Bronchial epithelial cell (primary cell): Measurements from ENCODE around the gene IFRD1. TPM values are rescaled to one million over a fixed set of nuclear protein-coding genes. Genes with fewer than 3 reads are reported as not detected.

Experiments used
- DNase-seq: peaks from one replicate; pipeline ENCODE4 v3.0.0-alpha.2; 2010; ENCODE audit warnings: low read depth
- FAIRE-seq: peaks from 2 replicates; lab custom pipeline; 2011; peaks lifted over from hg19 to GRCh38; lab: Jason Lieb, UNC
- H3K27me3 ChIP-seq: 2 replicates; pipeline ENCODE4 v1.5.1; 2011; ENCODE audit warnings: low read length; ENCODE audit not compliant: control insufficient read depth, insufficient read depth
- H3K36me3 ChIP-seq: 2 replicates; pipeline ENCODE4 v1.5.1; 2011; ENCODE audit warnings: low read length; ENCODE audit not compliant: control insufficient read depth, insufficient read depth
- H3K4me3 ChIP-seq: 2 replicates; pipeline ENCODE4 v1.5.1; 2011; ENCODE audit warnings: mild to moderate bottlenecking, low read depth, low read length, control low read depth
- total RNA-seq: library from RNA; depleted of rRNA; stranded (reverse); fragments of >200 nt; gene quantifications from 2 replicates; pipeline ENCODE4 v1.2.1, GENCODE V29; 2014
- TF ChIP-seq, protein P1 (sequence below): IDR thresholded peaks from 2 replicates; pipeline ENCODE4 v1.5.1; 2011; ENCODE audit warnings: mild to moderate bottlenecking, moderate library complexity, low read length, control low read depth, inconsistent platforms; ENCODE audit not compliant: insufficient read depth, severe bottlenecking

IFRD1 gene
- total RNA-seq, 1 donor from 2014 or later = 92.1 TPM

DNA sequence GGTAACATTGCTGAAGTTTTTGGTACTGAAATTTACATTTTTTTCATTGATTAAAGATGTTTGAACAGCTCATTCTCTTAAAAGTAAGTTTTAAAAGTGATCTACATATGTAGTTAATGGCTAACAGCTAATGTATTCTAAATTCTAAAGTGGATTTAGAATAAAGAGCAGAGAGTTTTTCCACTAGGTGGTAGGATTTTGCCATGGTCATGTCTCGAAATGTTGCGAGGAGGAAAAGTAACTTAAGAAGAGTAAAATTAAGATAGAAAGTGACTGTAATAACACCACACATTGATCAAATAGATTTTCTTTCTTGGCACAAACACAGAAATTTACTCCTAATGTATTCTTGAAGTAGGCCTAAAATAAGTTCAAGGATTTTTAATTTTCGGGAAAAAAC, 50.4 kb downstream of the IFRD1 start:
- DNase-seq = no peak
- Histone ChIP-seq H3K36me3 (no peaks in the 10 kb centered on the region), H3K27me3 (no peaks in the 10 kb centered on the region), H3K4me3 (no peak overlapping the region)
- TF ChIP-seq, protein P1, sequence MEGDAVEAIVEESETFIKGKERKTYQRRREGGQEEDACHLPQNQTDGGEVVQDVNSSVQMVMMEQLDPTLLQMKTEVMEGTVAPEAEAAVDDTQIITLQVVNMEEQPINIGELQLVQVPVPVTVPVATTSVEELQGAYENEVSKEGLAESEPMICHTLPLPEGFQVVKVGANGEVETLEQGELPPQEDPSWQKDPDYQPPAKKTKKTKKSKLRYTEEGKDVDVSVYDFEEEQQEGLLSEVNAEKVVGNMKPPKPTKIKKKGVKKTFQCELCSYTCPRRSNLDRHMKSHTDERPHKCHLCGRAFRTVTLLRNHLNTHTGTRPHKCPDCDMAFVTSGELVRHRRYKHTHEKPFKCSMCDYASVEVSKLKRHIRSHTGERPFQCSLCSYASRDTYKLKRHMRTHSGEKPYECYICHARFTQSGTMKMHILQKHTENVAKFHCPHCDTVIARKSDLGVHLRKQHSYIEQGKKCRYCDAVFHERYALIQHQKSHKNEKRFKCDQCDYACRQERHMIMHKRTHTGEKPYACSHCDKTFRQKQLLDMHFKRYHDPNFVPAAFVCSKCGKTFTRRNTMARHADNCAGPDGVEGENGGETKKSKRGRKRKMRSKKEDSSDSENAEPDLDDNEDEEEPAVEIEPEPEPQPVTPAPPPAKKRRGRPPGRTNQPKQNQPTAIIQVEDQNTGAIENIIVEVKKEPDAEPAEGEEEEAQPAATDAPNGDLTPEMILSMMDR = no peak
- no peak for FAIRE-seq

DNA sequence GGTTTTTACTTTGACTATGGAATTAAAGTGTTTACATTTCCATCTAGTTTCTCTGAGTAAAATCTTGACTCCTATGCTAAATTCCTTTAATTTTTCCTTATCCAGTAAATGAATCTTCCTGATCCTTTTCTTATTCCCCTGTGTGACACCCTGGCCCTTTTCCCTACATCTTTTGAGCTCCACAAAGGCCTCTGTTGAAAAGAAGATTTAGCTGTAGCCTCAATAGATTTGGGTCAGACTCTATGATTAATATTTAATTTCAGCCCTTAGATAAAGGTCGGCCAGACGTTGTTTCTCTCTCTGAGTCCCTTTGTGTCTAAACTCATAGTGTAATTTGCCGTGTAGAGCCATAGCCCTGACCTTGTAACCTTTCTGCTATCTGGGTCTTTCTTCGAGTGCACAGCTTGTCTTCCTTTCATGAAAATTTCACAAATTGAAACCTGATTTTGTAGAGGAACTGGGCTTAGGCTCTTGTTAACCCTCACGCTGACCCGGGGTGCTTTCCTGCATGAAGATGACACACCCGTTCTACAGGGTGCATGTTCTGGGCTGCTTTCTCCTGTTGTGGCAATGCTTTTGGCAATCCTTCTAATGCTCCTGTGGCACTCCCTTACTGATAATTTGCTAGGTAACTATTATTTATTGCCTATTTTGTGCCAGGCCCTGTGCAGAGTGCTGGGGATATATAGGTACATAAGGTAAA, 51.7 kb downstream of the IFRD1 start:
- DNase-seq (no peak), FAIRE-seq (no peak)

DNA sequence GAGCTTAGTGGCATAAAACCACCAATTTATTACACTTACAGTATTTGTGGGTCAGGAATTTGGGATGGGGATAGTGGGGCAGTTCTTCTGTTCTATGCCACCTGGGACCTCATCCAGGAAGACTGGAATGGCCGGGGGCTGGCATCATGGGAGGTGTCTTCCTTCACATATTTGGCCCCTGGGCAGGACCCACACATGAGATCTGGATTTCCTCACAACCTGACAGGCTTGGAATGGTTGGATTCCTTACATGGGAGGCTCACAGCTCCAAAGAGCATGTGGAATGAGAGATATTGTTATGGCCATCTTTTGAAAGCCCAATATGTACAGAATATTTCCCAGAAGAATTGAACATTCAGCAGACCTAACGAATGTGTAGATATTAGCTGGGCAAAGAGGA, 52.4 kb downstream of the IFRD1 start:
- Histone ChIP-seq H3K27me3 (no peaks in the 10 kb centered on the region), H3K36me3 (no peaks in the 10 kb centered on the region), H3K4me3 (no peak overlapping the region)
- FAIRE-seq (no peak), DNase-seq (no peak)
- TF ChIP-seq, protein P1 = no peak

More for the DNA sequence above, 51.7 kb downstream of the IFRD1 start:
- no peaks in the 10 kb centered on the region for H3K27me3 ChIP-seq
- TF ChIP-seq, protein P1 = no peak
- no peak overlapping the region for H3K4me3 ChIP-seq
- H3K36me3 ChIP-seq = no peaks in the 10 kb centered on the region

DNA sequence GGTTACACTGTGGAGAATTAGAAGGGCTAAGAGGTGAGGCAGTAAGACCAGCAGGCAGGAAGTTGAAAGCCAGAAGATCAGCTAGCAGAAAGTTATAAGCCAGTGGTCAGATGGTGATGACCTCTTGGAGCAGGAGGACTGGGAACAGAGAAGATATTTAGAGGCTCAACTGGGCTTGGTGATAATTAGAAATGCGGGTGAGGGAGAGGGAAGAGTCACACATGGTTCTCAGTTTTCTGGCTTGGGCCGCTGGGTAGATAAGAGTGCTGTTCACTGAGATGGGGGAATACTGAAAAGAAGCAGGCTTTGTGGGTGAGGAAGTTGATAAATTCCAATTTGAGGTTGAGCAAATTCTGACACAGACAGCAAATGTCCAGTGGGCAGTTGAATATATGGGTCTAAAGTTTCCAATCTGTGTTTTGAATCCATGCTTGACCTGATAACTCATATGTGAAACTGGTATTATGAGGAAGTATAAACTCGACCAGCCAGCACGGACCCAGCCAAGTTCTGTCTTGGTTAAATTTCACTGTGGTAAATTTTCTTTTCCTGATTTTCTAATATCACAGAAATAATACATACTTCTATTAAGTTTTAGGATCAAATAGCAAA, 53.2 kb downstream of the IFRD1 start:
- no peak for FAIRE-seq
- TF ChIP-seq, protein P1 = no peak

DNA sequence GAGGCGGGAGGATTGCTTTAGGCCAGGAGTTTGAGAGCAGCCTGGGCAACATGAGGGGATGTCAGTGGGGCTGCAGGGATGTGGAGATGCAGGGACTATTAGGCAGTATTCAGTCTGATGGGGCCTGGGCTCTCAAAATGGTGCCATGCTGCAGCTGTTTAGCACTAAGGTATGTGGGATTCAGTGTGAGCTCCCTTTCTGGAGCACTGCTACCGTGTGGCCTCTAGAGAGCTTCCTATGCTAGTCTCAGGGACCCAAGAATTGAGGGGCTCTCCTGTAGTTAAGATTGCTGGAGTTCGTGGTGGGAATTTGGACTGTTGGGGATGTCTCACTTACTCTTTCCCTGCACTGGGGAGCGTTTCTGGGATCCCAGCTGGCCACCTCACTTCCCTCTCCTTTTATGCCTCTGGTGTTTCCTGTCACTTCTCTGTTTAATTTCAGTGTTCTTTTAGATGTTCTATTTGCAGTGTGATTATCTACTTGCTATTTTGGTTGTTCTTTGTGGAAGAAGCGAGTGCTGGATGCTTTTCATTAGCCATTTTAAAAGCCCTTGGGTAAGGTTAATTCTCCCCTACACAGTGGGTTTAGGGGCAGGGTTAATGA, 53.9 kb downstream of the IFRD1 start:
- H3K4me3 ChIP-seq = no peak overlapping the region
- TF ChIP-seq, protein P1 = no peak
- no peak for FAIRE-seq

More for the DNA sequence above, 53.2 kb downstream of the IFRD1 start:
- Histone ChIP-seq H3K36me3 (no peaks in the 10 kb centered on the region), H3K4me3 (no peak overlapping the region), H3K27me3 (no peaks in the 10 kb centered on the region)
- no peak for DNase-seq

More for the DNA sequence above, 53.9 kb downstream of the IFRD1 start:
- Histone ChIP-seq H3K36me3 (no peaks in the 10 kb centered on the region), H3K27me3 (peaks cover 2% of the 10 kb centered on the region)
- DNase-seq = no peak
